ENCODE measurements around the gene ZNF184.

The ZNF184 gene

GRCh38 chr6:27472617-27473400 is at the start of gene ZNF184:
Gene ZNF184 (minus strand): TSS chr6:27473105. CDS start chr6:27472294, 811 bp downstream.
- DNase-seq: peak; percentile 70

- DNase-seq: peak; percentile 71
These were observed 46.2 kb upstream of the ZNF184 start for GRCh38 chr6:27518881-27519795.

GRCh38 chr6:27517928-27518787 is 45.3 kb upstream of the ZNF184 start:
- DNase-seq: no peak

GRCh38 chr6:27517238-27517637 is 44.3 kb upstream of the ZNF184 start:
- DNase-seq: no peak

- DNase-seq: no peak
These were observed 42.1 kb upstream of the ZNF184 start for GRCh38 chr6:27514906-27515495.

- no peak for DNase-seq
These were observed 39.6 kb upstream of the ZNF184 start for GRCh38 chr6:27512525-27512924.

- DNase-seq: no peak
These were observed 34.4 kb upstream of the ZNF184 start for GRCh38 chr6:27507041-27507956.

- DNase-seq: peak; percentile 57
These were observed 32.5 kb upstream of the ZNF184 start for GRCh38 chr6:27505209-27506027.

- DNase-seq: peak; percentile 68
These were observed 30.6 kb upstream of the ZNF184 start for GRCh38 chr6:27503436-27504030.

GRCh38 chr6:27502508-27503435 is 29.9 kb upstream of the ZNF184 start:
- DNase-seq: peak; percentile 71

- no peak for DNase-seq
These were observed 28.3 kb upstream of the ZNF184 start for GRCh38 chr6:27501187-27501586.

- DNase-seq: no peak
These were observed 27.3 kb upstream of the ZNF184 start for GRCh38 chr6:27500177-27500576.

GRCh38 chr6:27495386-27496135 is 22.7 kb upstream of the ZNF184 start:
- no peak for DNase-seq

GRCh38 chr6:27494987-27495385 is 22.1 kb upstream of the ZNF184 start:
- no peak for DNase-seq

GRCh38 chr6:27494103-27494502 is 21.2 kb upstream of the ZNF184 start:
- DNase-seq: no peak

GRCh38 chr6:27492631-27493190 is 19.8 kb upstream of the ZNF184 start:
- DNase-seq: no peak

- peak; percentile 77 for DNase-seq
These were observed 6.6 kb upstream of the ZNF184 start for GRCh38 chr6:27479319-27480182.

Measured in NCI-H1694 (cell line).